ENCODE measurements around the gene DOK7.
"Not testable (repeated sequence)": the region's sequence is repeated elsewhere in the genome, so short reads cannot be mapped to it uniquely, and the experiment has no call there.

The DOK7 gene

DNA sequence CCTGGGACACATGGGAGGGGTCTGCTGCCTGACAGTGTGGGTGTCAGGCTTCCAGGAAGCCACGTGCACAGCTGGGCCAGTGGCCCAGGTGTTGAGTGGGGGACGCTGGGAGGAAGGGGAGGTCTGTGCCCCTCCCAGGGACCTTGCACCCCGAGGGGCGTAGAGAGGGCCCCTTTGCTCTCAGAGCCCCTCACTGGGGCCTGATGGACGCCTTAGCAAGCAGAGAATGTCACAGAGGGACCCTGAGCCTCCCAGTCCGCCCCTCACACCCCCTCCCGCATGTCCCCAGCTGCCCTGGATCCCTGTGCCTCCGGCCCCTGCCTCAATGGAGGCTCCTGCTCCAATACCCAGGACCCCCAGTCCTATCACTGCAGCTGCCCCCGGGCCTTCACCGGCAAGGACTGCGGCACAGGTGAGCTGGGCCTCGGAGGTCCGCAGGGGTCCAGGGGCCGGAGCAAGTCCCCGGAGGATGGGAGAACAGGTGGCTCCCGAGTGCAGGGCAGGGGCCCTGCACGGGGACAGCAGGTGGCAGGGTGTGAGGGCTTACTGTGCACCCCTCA is 19.3 kb upstream of the DOK7 start:
- no peak for DNase-seq

DNA sequence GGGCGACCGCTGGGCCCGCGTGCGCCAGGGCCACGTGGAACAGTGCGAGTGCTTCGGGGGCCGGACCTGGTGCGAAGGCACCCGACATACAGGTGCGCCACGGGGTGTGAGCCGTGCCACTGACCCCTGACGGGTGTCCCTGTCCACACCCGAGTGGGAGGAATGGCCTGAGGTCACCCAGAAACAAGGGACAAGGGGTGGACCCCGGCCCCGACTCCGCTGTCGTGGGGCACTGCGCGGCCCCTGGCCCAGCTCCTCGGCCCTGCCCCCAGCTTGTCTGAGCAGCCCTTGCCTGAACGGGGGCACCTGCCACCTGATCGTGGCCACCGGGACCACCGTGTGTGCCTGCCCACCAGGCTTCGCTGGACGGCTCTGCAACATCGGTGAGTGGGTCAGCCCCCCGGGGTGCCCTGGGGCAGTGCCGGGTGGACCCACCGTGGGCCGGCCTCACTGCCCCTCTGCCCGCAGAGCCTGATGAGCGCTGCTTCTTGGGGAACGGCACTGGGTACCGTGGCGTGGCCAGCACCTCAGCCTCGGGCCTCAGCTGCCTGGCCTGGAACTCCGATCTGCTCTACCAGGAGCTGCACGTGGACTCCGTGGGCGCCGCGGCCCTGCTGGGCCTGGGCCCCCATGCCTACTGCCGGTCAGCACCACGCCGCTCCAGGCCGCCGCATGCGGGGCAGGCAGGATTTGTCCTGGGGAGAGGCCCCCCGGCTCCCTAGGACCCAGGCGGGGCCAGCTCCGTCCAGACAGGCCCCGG is 18.6 kb upstream of the DOK7 start:
- DNase-seq: no peak

DNA sequence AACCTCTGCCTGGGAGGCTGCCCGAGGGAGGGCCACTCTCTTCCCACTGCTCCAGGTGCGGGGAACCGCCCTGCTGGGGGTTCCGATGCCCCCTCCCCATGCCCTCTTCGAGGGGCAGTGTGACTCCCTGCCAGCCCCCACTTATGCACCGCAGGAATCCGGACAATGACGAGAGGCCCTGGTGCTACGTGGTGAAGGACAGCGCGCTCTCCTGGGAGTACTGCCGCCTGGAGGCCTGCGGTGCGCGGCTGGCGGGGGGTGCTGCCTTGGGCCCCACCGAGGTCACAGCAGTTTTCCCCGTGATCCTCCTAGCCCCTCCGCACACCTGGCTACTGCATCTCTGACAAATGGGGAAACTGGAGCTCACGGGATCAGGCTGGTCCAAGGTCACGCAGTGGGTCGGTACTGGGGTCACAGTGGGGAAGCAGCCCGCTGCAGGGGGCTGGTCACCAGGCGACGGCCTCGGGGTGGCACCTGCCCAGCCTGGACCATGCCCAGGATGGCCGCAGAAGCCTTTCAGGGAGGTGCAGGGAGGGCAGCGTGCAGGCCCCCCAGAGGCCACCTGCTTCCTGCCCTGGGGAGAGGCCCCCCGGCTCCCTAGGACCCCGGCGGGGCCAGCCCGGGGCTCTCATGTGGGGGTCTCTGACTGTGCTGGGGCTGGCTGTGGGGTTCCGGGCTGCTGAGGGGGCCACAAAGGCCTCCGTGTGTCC is 17.8 kb upstream of the DOK7 start:
- DNase-seq: no peak

DNA sequence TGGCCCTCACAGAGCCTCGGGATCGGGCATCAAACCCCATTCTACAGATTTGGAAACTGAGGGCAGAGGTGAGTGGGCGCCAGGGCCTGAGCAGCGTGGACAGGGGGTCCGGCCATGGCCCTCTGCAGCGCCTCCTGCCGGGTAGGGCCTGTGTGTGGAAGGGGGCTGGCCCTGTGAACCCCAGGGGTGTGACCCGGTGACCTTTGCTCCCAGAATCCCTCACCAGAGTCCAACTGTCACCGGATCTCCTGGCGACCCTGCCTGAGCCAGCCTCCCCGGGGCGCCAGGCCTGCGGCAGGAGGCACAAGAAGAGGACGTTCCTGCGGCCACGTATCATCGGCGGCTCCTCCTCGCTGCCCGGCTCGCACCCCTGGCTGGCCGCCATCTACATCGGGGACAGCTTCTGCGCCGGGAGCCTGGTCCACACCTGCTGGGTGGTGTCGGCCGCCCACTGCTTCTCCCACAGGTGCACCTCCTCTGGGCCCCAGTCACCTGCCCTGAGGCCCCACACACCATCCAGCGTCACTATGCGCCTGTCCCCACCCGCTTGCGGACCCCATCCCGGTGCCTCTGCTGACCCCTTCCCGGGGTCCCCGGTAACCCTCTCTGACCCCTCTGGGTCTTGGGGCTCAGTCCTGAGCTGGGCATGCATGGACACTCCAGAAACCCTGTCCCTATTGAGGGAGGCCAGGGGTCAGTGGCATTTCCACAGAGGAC is 17.1 kb upstream of the DOK7 start:
- DNase-seq: no peak

DNA sequence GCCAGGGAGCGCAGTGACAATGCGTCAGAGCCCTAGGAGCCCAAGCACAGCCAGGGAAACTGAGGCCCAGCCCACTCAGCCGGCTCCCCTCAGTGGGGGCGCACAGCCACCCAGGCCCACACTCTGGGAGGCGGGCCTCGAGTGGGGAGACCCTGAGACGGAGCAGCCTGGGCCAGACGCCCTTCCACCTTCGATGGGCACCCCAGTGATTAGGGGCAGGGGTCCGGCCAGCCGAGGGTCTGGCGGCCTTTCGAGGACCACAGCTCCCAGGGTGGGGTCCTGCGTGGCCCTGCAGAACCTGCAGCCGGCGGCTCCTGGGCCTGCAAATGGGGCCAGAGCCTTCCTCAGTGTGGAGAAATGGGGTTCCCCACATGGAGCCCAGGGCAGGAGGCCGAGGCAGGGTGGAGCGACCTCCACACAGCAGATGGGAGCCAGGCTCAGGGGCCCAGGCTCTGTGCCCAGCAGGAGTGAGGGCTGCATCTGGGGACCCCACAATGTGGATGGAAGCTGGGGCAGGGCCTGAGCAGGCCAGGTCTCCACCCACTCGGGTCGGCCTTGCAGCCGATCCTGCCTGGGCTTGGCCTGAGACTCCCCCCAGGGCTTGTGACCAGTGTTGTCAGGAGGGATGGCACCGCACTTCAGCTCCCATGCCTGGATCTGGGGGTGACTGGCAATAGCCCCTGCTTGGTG is 16.3 kb upstream of the DOK7 start:
- no peak for DNase-seq

DNA sequence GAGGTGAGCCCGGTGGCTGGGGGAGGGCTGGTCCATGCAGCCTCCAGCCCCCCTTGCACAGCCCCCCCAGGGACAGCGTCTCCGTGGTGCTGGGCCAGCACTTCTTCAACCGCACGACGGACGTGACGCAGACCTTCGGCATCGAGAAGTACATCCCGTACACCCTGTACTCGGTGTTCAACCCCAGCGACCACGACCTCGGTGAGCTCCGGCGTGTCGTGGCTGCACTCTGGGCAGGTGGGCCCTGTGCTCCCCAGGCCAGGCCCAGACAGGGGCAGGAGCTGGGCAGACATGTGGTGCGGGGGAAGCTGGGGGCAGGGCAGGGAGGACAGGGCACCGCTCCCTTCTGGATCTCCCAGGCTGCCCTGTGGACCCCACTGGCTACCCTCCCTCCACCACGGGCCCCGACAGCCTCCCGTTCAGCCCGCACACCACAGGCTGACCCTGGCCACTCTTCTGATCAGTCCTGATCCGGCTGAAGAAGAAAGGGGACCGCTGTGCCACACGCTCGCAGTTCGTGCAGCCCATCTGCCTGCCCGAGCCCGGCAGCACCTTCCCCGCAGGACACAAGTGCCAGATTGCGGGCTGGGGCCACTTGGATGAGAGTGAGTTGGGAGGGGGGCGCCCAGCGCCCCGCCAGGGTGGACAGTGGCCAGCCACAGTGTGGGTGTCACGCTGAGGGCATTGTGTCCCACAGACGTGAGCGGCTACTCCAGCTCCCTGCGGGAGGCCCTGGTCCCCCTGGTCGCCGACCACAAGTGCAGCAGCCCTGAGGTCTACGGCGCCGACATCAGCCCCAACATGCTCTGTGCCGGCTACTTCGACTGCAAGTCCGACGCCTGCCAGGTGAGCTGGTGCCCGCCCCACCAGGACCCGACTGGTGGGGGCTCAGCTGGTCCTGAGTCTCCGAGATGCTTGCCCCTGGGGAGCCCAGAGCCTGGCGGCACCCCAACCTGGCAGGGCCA is 15.4 kb upstream of the DOK7 start:
- no peak for DNase-seq

DNA sequence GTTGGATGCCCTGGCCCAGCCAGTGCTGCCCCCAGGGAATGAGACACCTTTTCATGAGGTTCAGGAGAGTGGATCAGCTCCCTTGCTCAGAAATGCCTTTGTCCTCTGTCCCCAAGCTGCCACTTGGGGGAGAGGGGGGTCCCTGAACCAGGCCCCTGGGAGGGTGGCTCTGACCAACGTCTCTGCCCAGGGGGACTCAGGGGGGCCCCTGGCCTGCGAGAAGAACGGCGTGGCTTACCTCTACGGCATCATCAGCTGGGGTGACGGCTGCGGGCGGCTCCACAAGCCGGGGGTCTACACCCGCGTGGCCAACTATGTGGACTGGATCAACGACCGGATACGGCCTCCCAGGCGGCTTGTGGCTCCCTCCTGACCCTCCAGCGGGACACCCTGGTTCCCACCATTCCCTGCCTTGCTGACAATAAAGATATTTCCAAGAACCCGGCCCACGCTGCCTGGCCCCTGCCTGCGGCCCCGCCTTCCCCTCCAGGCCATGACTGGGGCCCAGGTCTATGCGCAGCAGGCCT is 14.0 kb upstream of the DOK7 start:
- no peak for DNase-seq

DNA sequence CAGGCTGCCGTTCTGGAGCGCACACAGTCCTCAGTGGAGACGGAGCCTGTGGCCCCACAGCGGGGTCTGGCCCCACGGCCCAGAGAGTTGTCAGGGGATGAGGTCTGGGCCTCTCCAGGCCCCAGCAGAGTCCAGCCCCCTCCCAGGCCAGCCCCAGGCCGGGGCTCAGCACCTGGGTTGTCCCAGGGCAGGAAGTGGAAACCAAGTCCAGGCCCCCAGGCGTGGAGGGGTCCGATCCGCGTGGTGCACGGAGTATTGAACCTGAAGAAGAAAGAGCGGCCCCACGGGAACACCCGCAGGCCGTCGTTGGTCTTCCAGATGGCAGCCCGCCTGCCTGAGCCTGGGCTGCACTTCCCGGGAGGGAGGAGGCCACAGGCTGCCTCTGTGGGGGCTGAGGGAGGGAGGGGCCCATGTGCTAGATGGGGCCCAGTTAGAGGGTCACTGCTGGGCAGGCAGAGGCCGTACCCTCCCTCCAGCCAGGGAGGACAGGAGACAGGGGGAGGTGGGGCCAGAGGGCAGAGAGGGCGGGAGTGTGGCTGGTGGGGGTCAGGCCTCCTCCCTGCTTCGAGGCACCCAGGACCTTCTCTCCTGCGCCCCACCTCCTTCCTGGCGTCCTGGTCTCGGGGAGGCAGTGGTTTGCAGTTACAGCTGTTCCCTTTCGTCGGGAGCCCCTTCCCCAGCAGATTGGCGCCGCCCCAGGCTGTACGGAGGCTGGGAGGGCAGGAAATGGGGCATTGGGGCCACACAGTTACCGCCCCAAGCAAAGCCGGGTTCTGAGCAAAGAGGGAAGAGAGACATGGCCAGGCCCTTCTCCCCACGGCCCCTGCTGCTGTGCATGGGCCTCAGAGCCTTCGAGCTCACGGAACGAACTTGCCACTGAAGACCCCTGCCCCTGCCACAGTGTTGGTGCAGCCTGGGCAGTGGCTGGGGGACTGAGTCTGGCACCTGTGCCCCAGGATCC is 13.3 kb upstream of the DOK7 start:
- no peak for DNase-seq

DNA sequence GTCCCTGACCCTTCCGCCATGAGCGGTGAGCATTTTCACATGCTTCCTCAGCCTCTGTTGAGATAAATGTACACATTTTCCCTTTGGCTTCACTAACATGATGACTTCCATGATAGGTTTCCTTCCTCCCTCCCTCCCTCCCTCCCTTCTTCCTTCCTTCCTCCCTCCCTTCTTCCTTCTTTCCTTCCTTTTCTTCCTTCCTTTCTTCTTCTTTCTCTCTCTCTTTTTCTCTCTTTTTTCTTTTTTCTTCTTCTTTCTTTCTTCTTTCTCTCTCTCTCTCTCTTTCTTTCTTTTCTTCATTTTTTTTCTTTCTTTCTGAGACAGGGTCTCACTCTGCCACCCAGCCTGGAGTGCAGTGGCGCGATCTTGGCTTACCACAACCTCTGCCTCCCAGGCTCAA is 12.5 kb upstream of the DOK7 start:
- DNase-seq: no peak

DNA sequence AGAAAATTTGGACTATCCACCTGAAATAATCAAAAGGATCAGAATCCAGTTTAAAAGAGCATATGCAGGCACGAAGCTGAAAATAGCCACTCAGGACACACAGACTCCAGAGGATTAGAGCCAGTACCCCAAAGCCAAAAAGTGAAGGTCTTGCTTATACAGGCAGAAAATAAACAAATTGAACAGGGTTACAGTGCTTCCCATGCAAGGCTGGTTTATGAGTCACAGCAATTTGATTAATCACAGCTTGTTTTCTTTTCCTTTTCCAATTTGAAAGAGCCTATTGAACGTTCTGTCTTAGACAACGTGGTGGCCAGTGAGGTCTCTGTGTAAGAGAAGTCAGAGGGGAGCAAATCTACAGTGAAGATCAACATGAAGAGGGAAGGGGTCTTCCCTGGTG is 11.2 kb upstream of the DOK7 start:
- peak; percentile 46 for DNase-seq

DNA sequence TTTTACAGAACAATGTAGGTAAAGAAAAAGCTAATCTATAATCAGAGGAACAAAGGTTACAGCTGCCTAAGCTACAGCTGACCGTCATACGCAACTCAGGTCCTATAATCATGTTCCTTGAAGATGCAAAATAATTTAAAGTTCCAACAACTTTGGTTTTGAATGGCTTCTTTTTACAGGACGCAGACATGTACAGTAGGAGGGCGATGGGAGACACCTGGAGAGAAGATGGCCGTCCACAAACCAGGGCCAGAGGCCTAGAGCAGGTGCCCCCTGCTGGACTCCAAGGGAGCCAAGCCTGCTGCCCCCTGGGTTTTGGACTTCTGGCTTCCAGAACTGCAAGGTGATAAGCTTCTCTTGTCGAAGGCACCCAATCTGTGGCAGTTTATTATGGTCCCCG is 10.7 kb upstream of the DOK7 start:
- no peak for DNase-seq

DNA sequence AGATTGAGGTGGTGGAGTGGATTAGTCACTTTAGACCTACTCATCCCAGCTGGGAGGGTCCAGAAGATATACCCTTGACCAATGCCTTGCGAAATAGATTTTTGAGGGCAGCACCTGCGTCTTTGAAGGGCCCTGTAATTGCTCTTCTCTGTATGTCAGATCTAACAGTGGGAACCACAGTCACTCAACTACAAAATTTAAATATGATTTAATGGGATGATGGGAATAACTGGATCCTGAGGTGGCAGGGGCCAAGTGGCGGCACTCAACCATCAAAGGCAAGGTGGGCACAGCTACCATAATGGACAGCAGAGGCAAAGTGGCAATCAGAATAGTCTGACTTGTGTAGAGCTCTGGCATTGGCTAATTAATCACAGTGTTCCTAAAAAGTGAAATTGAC is 7.5 kb upstream of the DOK7 start:
- not testable (repeated sequence) for DNase-seq

DNA sequence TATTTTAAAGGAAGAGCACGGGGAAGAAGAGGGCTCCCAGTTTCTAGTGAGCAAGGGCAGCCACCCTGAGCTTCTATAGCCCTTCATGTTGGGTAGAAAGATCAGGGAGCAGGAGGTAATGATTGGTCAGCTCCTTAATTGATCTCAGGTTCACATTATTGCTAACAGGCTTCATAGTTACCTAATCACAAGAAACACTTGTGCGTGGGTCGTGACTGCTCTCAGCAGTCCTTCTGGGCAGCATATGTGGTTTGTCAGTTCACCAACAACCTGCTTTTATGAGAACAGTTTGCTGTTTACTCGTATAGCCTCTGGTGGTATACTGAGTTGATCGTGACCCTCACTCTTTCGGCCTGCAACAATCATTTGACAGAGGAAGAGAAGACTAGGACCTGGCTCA is 4.7 kb upstream of the DOK7 start:
- no peak for DNase-seq

DNA sequence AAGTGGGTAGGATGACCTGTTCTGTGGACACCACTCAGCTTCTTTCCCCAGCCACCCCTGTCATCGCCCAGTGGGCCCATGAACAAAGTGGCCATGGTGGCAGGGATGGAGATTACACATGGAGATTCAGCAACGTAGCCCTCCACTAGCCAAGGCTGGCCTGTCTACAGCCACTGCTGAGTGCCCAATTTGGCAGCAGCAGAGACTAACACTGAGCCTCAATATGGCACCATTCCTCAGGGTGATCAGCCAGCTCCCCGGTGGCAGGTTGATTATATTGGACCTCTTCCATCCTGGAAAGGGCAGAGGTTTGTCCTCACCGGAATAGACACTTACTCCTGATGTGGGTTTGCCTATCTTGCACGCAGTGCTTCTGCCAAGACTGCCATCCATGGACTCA is 4.0 kb upstream of the DOK7 start:
- DNase-seq: not testable (repeated sequence)

DNA sequence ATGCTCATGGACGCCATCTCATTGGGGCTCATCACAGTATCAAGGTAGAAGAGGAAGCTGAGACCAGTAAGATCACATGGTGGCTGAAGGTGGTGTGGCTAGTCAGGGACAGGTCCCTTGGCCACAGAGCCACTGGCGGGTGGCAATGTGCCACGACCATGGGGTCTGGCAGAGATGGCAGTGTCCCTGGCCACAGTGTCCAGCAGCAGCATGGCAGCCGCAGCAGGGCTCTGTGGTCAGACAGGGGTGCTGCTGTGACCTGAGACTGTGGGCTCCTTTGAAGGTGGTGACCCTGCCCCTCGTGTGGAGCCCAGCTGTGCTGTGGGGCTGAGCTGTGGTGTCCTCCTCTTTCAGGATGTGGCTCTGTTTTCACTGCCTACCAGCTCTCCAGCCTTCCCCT is 2.2 kb upstream of the DOK7 start:
- no peak for DNase-seq

DNA sequence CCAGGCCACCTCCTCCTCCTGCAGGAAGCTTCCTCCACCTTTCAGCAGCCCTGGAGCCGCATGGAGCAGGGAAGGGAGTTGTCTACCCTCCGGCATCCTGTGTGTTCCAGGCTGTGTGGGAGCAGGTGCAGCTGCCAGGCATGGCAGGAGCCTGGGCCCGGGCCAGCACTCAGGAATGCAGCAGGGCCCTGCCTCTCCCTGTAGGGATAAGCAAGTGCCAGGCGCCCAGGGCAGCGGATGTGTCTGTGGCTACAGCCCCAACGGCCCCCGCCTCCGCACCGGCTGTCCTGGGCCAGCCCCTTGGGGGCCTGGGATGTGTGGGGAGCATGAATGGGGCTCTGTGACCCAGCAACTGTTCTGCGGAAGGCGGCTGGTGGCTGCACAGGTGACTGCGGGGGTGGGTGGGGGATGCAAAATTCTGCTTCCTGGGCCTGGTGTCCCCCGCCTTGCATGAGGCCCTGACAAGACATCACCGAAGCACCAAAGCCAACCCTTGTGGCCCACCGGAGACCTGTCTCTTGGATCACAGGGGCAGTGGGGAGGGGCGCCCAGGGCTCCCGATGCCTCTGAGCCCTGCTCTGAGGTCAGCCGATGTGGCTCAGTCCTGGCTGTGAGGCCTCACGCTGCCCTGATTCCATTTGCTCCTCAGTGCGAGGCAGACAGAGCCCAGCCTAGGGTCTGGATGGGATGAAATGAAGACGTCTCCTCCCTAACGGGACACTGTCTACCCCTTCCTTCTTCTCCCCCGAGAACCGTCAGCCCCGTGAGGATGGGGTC is 1.4 kb upstream of the DOK7 start:
- DNase-seq: no peak

DNA sequence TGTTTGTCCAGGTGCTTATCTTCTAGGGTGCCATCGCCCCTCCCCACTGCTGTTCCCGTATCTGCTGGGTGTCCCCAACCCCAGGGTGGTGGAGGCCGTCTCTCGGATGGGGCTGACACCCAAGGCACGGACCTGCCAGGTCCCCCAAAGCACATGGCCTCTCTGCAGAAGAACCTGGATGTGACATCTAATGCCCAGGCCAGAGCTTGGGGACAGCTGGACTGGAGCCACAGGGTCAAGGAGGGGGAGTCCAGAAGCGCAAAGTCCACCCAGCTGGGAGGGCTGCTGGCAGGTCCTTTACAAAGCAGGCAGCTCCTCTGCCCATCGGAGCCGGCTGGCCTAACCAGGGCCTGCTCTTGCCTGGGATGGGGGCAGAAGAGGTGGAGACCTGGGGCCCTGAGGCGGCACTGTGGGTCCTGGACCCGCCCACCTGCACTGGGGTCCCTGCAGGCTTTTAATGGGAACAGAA is 751 bp upstream of the DOK7 start:
- no peak for DNase-seq

DNA sequence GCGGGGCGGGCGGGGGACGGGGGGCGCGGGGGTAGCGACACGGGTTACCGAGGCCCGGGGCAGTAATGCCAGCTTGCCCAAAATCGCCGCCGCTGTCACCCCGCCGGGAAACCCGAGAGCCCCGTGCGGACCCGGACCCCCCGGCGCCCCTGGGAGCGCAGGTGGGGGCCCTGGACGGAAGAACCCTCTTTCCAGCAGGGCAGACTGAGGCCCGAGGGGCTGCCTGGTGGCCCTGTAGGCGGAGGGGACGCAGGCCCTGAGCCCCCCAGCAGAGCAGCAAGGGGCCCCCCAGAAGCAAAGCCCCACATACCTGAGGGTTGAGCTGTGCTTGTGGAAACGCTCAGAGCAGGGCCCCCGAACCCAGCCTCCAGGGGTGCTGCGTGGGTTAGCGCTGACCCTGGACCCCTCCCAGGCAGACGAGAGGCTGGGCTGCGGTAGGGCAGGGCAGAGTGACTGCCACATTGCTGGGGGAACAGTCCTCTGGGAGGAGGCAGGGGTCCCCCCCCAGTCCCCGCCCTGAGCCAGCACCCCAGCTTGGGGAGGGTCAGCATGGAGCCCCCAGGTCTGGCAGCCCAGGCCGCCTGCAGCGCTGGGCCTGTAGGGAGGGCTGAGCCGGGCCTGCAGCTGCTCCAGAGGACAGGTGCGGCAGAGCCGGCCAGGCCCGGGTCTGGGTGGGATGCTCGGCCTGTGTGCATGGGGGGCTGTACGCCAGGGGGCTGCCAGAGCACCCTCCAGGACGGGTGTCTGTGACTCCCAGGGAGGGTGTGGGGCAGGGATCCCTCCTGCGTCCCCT is 646 bp downstream of the DOK7 start:
- DNase-seq: no peak
